ACC112 (cell line): ENCODE measurements around the gene EN2.

ENCODE experiments used
- H2AFZ ChIP-seq: fragments of 200-600 bp; sonication (generic); one replicate; pipeline ENCODE4 v1.6.0; 2017; ENCODE audit warnings: antibody characterized with exemption, low read length; ENCODE audit not compliant: unreplicated experiment
- H3K27ac ChIP-seq: fragments of 200-600 bp; sonication (generic); 2 replicates; pipeline ENCODE4 v1.5.1; 2014; ENCODE audit warnings: low read depth, mild to moderate bottlenecking, antibody characterized with exemption, low read length, moderate library complexity
- H3K27me3 ChIP-seq: fragments of 200-600 bp; sonication (generic); 2 replicates; pipeline ENCODE4 v1.6.1; 2014; ENCODE audit warnings: mild to moderate bottlenecking, antibody characterized with exemption, low read length, moderate library complexity, mixed read lengths; ENCODE audit not compliant: insufficient read depth
- H3K36me3 ChIP-seq: fragments of 200-600 bp; sonication (generic); 2 replicates; pipeline ENCODE4 v1.6.1; 2016; ENCODE audit warnings: mild to moderate bottlenecking, antibody characterized with exemption, low read length, moderate library complexity, mixed read lengths; ENCODE audit not compliant: insufficient read depth
- H3K4me1 ChIP-seq: fragments of 200-600 bp; sonication (generic); one replicate; pipeline ENCODE4 v1.6.1; 2016; ENCODE audit warnings: low read length, mixed read lengths; ENCODE audit not compliant: insufficient read depth, unreplicated experiment, control insufficient read depth
- H3K4me3 ChIP-seq: fragments of 200-600 bp; sonication (generic); 2 replicates; pipeline ENCODE4 v1.5.1; 2014; ENCODE audit warnings: mild to moderate bottlenecking, low read depth, low read length
- H3K79me2 ChIP-seq: fragments of 200-600 bp; sonication (generic); one replicate; pipeline ENCODE4 v1.6.0; 2016; ENCODE audit warnings: low read length; ENCODE audit not compliant: control insufficient read depth, unreplicated experiment, insufficient read depth

Gene EN2

DNA sequence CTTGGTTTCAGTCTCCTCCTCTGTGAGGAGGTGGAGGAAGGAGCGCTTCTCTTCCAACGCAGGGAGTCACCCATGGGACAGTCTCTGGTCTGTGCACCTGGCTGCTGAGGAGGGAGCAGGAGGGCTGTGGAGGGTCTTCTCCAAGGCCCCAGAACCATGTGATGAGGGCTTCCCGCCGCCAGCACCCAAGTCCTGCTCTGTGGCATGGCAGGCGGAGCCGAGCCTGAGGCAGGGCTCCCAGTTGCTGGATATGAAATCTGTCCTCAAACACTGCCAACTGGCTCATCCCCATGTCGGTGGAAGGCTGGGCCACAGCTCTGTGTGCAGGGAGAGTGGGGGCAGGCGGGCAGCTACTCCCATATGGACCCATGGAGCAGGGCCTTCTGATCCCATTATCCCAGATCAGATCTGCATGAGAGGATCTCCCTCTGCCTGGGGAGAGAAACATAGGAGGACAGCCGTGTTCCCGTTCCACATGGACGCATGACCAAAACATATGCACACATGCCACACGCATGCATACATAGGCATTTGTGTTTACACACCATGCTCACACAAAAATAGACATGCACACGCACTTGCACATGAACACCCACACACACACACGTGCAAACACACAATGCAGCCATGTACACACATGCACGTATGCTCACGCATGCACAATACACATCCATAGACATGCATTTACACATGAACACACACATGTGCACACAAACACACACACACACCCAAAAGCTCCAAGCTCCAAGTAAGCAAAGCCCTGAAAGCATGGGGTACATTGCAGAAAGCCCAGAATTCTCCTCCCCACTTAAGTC is 38.8 kb upstream of the EN2 start:
- H3K4me1 ChIP-seq = no peaks in the 10 kb centered on the region
- no peak overlapping the region for H3K27ac ChIP-seq
- H3K4me3 ChIP-seq = no peak overlapping the region
- no peaks in the 10 kb centered on the region for H3K79me2 ChIP-seq
- no peaks in the 10 kb centered on the region for H3K36me3 ChIP-seq
- H2AFZ ChIP-seq = no peak overlapping the region
- peaks cover 43% of the 10 kb centered on the region for H3K27me3 ChIP-seq

DNA sequence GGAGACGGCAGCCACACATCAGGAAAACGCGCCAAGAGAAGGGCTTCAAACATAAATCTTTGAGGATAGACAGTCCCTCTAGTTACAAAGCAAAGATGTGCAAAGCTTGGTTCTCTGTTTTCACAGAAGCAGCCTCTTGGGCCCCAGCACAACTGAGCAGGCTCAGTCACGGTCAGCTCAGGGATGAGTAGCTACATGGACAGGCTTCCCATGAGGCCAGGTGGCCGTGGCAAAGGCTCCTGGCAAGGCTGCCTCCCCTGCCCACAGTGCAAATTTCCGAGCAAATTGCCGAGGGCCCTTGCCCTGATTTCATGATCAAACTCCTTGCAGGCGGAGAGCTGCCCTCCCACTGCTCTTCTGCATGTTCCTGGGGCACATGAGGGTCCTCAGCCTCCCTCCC is 37.8 kb upstream of the EN2 start:
- Histone ChIP-seq H3K4me3 (no peak overlapping the region), H3K36me3 (no peaks in the 10 kb centered on the region), H2AFZ (no peak overlapping the region), H3K79me2 (no peaks in the 10 kb centered on the region), H3K27me3 (peaks cover 51% of the 10 kb centered on the region), H3K27ac (no peak overlapping the region), H3K4me1 (no peaks in the 10 kb centered on the region)

DNA sequence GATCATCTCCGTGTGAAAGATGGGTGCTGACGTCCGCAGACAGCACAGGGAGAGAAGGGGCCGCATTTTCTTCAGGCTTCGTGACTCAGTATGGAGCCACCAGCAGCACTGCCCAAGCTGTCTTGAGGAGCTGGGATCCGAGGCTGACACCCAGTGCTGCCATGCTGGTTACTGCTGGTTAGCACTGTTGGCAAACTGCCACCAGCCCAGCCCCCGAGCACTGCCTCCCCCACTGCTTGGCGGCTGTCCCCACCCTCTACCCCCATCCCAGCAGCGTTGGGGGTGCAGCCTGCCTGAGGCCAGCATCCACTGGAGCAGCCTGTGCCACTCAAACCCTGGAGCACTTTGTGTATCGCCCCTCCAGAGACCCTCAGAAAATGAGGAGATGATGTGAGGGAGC is 35.8 kb upstream of the EN2 start:
- Histone ChIP-seq H3K27ac (no peak overlapping the region), H3K79me2 (no peaks in the 10 kb centered on the region), H3K27me3 (peaks cover 64% of the 10 kb centered on the region), H3K4me3 (no peak overlapping the region), H3K36me3 (no peaks in the 10 kb centered on the region), H3K4me1 (no peaks in the 10 kb centered on the region), H2AFZ (no peak overlapping the region)

DNA sequence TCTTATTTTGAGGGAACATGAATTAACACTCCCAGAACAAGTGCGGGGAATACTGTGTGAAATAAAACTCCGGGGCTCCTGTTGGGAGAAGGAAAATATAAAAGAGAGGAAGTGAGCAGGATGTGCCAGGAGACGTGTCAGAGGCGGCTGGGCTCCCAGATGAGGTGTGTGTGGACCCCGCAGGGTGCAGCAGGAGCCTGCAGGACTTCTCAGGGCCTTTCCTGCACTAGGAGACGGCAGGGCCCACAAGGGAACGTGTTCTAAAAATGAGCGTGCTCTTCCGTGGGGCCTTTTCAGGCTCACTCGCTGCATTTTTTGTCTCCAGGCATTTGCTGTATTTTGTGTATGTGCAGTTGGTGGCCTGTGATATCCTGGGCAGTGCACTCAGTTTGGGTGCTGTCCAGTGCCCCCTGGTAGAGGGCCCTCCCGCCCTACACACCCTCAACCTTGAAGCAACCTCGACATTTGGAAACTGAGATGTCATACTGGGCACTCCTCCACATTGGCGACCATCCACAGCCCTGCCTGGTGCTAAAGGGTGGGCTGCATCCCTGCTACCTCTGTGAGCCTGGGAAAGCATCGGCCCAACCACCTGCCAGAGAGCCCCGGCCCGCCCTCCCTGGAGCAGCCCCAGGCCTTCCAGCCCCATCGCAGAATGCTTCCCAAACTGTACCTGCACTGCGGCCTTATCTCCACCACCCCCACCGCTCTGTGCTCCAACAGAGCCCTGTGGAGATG is 35.2 kb upstream of the EN2 start:
- Histone ChIP-seq H3K79me2 (no peaks in the 10 kb centered on the region), H3K36me3 (no peaks in the 10 kb centered on the region), H3K27ac (no peak overlapping the region), H3K27me3 (peaks cover 64% of the 10 kb centered on the region), H2AFZ (no peak overlapping the region), H3K4me3 (no peak overlapping the region), H3K4me1 (no peaks in the 10 kb centered on the region)

- H3K27me3 ChIP-seq = peaks cover 70% of the 10 kb centered on the region
- H3K79me2 ChIP-seq = no peaks in the 10 kb centered on the region
- H3K36me3 ChIP-seq = no peaks in the 10 kb centered on the region
Measured at GRCh38 chr7:155423337-155424285, 34.3 kb upstream of the EN2 start.

GRCh38 chr7:155424301-155425010 is 33.5 kb upstream of the EN2 start:
- no peak overlapping the region for H3K27ac ChIP-seq
- no peak overlapping the region for H3K4me3 ChIP-seq
- H3K79me2 ChIP-seq = no peaks in the 10 kb centered on the region
- H3K36me3 ChIP-seq = no peaks in the 10 kb centered on the region
- no peaks in the 10 kb centered on the region for H3K4me1 ChIP-seq
- no peak overlapping the region for H2AFZ ChIP-seq
- H3K27me3 ChIP-seq = peaks cover 72% of the 10 kb centered on the region

More at GRCh38 chr7:155423337-155424285, 34.3 kb upstream of the EN2 start:
- Histone ChIP-seq H2AFZ (no peak overlapping the region), H3K4me1 (no peaks in the 10 kb centered on the region), H3K27ac (no peak overlapping the region), H3K4me3 (no peak overlapping the region)

DNA sequence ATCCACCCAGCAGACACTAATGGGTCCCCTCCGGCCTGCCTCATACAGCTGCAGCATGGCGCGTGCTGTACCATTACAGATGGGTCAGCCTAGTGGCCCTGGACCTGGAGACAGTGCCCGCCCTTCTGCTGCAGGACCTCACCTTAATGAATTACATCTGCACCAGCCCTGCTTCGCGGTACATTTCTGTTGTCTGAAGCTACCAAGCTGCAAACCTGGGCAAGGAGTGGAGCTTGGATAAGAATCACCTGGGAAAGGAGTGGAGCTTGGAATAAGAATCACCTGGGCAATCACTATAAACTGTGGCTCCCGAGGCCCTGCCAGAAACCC is 33.0 kb upstream of the EN2 start:
- H3K27me3 ChIP-seq = peaks cover 77% of the 10 kb centered on the region
- no peak overlapping the region for H2AFZ ChIP-seq
- H3K4me3 ChIP-seq = no peak overlapping the region
- H3K79me2 ChIP-seq = no peaks in the 10 kb centered on the region
- H3K27ac ChIP-seq = no peak overlapping the region
- H3K4me1 ChIP-seq = no peaks in the 10 kb centered on the region
- H3K36me3 ChIP-seq = no peaks in the 10 kb centered on the region

DNA sequence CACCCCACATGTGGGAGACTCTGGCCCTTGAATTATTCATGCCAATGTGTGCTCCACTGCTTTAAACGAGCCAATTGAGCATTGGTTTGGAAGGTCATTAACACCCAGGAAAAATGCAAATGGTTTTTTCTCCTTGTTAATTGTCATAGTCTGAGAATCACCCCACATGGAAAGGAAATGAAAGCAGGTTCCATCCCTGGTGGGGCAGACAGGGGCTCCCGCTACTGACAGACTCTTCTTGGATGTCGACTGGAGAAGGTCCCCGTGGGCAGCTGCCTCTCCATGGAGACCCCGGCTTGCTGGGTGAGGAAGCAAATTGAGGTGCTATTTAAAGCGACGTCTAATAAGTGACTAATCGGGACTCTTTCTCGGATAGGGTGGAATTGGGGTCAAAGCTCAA is 32.0 kb upstream of the EN2 start:
- Histone ChIP-seq H3K27me3 (peaks cover 78% of the 10 kb centered on the region), H2AFZ (no peak overlapping the region), H3K27ac (no peak overlapping the region), H3K36me3 (no peaks in the 10 kb centered on the region), H3K4me1 (no peaks in the 10 kb centered on the region), H3K4me3 (no peak overlapping the region), H3K79me2 (no peaks in the 10 kb centered on the region)

DNA sequence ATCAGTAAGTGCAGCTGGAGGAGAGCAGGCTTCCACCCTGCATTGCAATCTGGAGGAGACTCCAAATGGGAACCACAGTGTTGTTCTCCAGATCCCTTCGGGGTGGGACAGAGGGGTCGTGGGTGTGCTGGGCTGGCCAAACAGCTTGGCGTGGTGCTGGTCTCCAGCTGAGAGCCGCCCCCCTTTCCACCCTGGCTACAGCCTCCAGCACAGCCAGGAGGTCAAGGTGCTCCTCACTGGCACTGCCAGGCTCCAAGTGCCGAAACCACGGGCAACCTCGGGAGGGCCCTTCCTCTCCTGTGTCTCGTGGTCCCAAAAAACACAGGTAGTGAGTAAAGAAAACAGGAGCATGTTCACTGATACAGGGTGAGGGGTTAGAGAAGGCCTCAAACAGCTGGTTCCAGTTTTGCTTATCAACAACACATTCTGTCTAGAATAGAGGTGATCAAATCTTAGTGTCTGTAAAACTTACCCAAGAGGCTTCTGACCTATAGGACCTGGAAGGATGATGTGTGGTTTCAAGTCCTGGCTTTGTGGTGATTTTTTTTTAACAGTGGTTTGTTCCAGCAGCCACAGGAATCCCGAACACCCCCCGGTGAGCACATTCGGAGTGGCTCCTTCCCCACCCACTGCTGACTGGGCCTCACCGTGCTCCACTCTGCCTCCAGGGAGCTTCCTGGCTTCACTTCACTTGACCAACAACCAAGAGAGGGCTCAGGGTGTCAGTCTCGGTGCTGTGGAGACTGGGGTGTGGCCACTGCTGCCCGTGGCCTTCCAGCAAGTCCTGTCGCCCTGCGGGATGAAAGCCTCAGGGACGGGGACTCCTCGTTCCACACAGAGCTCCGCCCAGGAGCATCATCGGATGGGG is 31.2 kb upstream of the EN2 start:
- no peaks in the 10 kb centered on the region for H3K4me1 ChIP-seq
- H3K79me2 ChIP-seq = no peaks in the 10 kb centered on the region
- no peak overlapping the region for H2AFZ ChIP-seq
- H3K36me3 ChIP-seq = no peaks in the 10 kb centered on the region
- no peak overlapping the region for H3K4me3 ChIP-seq
- H3K27me3 ChIP-seq = peaks cover 74% of the 10 kb centered on the region
- H3K27ac ChIP-seq = no peak overlapping the region
